Measurements from ENCODE around the gene SMAD3. TPM values are rescaled to one million over a fixed set of nuclear protein-coding genes. Genes with fewer than 3 reads are reported as not detected.

The SMAD3 gene
- total and polyA plus RNA-seq, 2 of the 8 experiments (the other 6 are each of a cell fraction or from before 2014, with no cell fraction given) = 10.1 to 12.4 TPM

- no peak for TF ChIP-seq USF2 (IDR thresholded peaks at IDR 0.05; ENCODE audit: low read length)
Measured at GRCh38 chr15:67164401-67164791, 99.0 kb downstream of the SMAD3 start (continued).

All from H1 (cell line).